ENCODE results near the gene ODF4. TPM values are rescaled to one million over a fixed set of nuclear protein-coding genes. Genes with fewer than 3 reads are reported as not detected.

The ODF4 gene
- total RNA-seq, 1 donor from 2014 or later, result not detected

DNA sequence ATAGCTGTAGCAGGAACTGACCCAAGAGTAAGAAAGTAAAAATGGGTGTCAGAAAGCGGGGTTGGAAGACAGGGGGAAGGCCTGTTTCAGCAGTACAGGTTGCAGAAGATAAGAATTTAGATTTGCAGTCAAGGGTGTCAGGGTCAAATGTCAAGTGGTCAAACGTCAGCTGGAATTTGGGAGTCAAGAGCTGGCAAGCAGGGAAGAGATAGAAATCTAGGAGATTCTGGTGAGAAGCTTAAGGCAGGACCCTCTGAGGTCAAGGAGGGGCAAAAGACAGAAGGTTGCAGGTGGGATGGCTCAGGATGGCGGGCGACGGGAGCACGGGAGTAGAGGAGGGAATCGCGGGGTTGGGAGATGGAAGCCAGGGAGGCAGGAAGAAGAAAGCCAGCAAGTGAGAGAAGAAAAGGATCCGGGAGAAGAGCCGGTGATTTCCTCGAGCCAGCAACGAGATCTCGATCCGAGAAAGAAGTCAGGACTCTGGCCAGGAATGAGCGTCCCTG lies 44.8 kb upstream of the ODF4 start:
- TF ChIP-seq CTCF (IDR thresholded peaks at IDR 0.05; ENCODE audit: unreplicated experiment), result no peak
- H3K4me3 Mint-ChIP-seq (ENCODE audit: unreplicated experiment), result peak overlapping the region; percentile 89
- H3K27me3 Mint-ChIP-seq (ENCODE audit: unreplicated experiment), result peaks cover 9% of the 10 kb centered on the region
- no peaks in the 10 kb centered on the region for H3K9me3 Mint-ChIP-seq (ENCODE audit: unreplicated experiment)
- H3K36me3 Mint-ChIP-seq (ENCODE audit: low read depth, unreplicated experiment), result peaks cover 9% of the 10 kb centered on the region
- H3K27ac Mint-ChIP-seq (ENCODE audit: unreplicated experiment), result peak overlapping the region; percentile 43
- peaks cover 17% of the 10 kb centered on the region for H3K4me1 Mint-ChIP-seq (ENCODE audit: unreplicated experiment)
- no peak for DNase-seq (ENCODE audit: low spot score)

DNA sequence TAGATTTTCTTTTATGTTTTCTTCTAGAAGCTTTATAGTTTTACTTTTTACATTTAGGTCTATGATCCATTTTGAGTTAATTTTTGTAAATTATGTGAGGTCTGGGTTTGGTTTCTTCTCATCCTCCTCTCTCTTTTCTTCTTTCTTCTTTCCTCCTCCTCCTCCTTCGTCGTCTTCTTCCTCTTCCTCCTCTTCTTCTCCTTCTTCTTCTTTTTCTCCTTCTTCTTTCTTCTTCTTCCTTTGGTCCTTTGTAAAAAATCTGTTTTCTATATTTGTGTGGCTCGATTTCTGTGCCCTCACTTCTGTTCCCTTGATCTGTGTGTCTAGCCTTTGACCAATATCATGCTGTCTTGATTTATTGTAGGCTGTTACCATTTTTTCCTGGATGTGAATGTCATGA lies 39.4 kb upstream of the ODF4 start:
- Mint-ChIP-seq H3K27ac (ENCODE audit: unreplicated experiment) (no peak overlapping the region), H3K4me3 (ENCODE audit: unreplicated experiment) (no peak overlapping the region), H3K36me3 (ENCODE audit: low read depth, unreplicated experiment) (no peaks in the 10 kb centered on the region), H3K4me1 (ENCODE audit: unreplicated experiment) (peaks cover 6% of the 10 kb centered on the region), H3K9me3 (ENCODE audit: unreplicated experiment) (no peaks in the 10 kb centered on the region), H3K27me3 (ENCODE audit: unreplicated experiment) (peaks cover 3% of the 10 kb centered on the region)
- no peak for DNase-seq (ENCODE audit: low spot score)
- TF ChIP-seq CTCF (IDR thresholded peaks at IDR 0.05; ENCODE audit: unreplicated experiment), result no peak

DNA sequence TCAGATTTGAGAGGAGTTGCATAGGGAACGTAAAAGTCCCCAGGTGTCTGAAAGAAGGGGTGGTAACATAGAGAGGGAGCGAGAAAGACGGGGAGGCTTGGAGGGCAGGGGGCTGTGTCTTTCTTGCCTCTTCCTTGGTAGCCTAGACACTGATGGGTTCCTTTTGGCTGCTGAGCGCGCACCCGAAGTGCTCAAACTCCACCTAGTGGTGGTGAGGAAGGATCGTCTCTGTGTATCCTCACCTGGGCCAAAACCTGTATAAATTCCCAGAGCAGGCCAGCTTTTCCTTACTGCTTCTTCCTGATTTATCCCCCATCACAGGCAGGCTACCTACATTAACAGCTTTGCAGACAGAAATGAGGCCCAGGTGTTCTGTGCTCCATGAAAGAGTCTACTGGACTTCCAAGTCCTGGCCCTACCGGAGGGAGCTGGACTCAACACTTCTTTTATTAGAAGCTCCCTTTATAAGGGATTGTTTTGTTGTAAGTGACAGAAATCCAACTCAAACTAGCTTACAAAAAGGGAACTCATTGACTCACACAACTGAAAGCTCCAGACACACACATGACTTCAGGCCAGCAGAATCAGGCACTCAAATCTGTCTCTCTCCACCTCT lies 38.9 kb upstream of the ODF4 start:
- Mint-ChIP-seq H3K27me3 (ENCODE audit: unreplicated experiment) (peaks cover 3% of the 10 kb centered on the region), H3K27ac (ENCODE audit: unreplicated experiment) (no peak overlapping the region), H3K4me3 (ENCODE audit: unreplicated experiment) (no peak overlapping the region)

DNA sequence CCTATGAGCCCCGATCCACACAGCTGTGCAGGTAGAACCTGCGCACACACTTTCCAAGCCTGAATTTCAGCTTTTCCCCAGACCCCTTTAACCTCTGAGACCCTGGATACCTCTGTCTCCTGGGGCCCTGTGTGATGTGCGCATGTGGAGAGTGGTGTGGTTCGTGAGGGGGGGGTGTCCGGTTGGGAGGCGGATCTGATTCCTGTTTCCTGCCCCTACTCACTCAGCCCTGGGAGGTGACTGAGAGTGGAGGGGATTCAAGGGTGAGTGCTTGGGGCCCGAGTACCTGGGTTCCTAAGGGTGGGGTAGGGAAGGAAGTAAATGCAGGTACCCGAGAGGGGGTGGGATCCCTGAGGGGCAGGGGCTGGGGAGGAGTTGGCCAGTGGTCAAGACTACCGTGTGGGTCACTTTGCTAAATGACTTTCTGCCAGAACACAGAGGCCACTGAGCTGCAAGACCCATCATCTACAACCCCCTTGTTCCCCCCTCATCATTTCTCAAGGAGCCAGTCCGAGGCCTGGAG lies 29.0 kb upstream of the ODF4 start:
- no peak for TF ChIP-seq CTCF (IDR thresholded peaks at IDR 0.05; ENCODE audit: unreplicated experiment)
- DNase-seq (ENCODE audit: low spot score), result peak; percentile 43

More for the DNA sequence above, 38.9 kb upstream of the ODF4 start:
- peak; percentile 85 for TF ChIP-seq CTCF (IDR thresholded peaks at IDR 0.05; ENCODE audit: unreplicated experiment)
- DNase-seq (ENCODE audit: low spot score), result peak; percentile 44
- no peaks in the 10 kb centered on the region for H3K9me3 Mint-ChIP-seq (ENCODE audit: unreplicated experiment)
- H3K4me1 Mint-ChIP-seq (ENCODE audit: unreplicated experiment), result peaks cover 6% of the 10 kb centered on the region
- H3K36me3 Mint-ChIP-seq (ENCODE audit: low read depth, unreplicated experiment), result no peaks in the 10 kb centered on the region

GRCh38 chr17:8311131-8311790 lies 28.4 kb upstream of the ODF4 start:
- TF ChIP-seq CTCF (IDR thresholded peaks at IDR 0.05; ENCODE audit: unreplicated experiment), result no peak
- Mint-ChIP-seq H3K27ac (ENCODE audit: unreplicated experiment) (peak overlapping the region; percentile 96), H3K36me3 (ENCODE audit: low read depth, unreplicated experiment) (peaks cover 35% of the 10 kb centered on the region), H3K27me3 (ENCODE audit: unreplicated experiment) (peaks cover 19% of the 10 kb centered on the region), H3K4me3 (ENCODE audit: unreplicated experiment) (peak overlapping the region; percentile 93), H3K9me3 (ENCODE audit: unreplicated experiment) (no peaks in the 10 kb centered on the region), H3K4me1 (ENCODE audit: unreplicated experiment) (peaks cover 40% of the 10 kb centered on the region)
- DNase-seq (ENCODE audit: low spot score), result no peak

More for the DNA sequence above, 29.0 kb upstream of the ODF4 start:
- Mint-ChIP-seq H3K27me3 (ENCODE audit: unreplicated experiment) (peaks cover 15% of the 10 kb centered on the region), H3K27ac (ENCODE audit: unreplicated experiment) (peak overlapping the region; percentile 96), H3K9me3 (ENCODE audit: unreplicated experiment) (no peaks in the 10 kb centered on the region), H3K4me1 (ENCODE audit: unreplicated experiment) (peaks cover 35% of the 10 kb centered on the region), H3K36me3 (ENCODE audit: low read depth, unreplicated experiment) (peaks cover 29% of the 10 kb centered on the region), H3K4me3 (ENCODE audit: unreplicated experiment) (peak overlapping the region; percentile 93)

Measured in endothelial cell (in vitro differentiated cells).